B cell (primary cell): ENCODE results near the gene RHEBL1. TPM values are rescaled to one million over a fixed set of nuclear protein-coding genes. Genes with fewer than 3 reads are reported as not detected.

Experiments
- ATAC-seq: fragments of 200-7000 bp; cut with Tn5 transposase; one replicate; pipeline ENCODE4 v1.10.0; 2021; ENCODE audit warnings: low read depth, mild to moderate bottlenecking, moderate number of reproducible peaks, moderate library complexity
- CTCF ChIA-PET: fragments of 350-600 bp; sonication (Branson Sonifier 250); formaldehyde crosslinking; loops from one replicate; lab custom pipeline; 2021; ENCODE audit warnings: antibody characterized with exemption, inconsistent platforms; lab: Charles Lee
- POLR2A ChIA-PET: fragments of 350-600 bp; sonication (Branson Sonifier 250); formaldehyde crosslinking; loops from one replicate; lab custom pipeline; 2021; ENCODE audit warnings: antibody characterized with exemption; lab: Charles Lee
- DNase-seq: peaks from one replicate; pipeline ENCODE4 v3.0.0; 2013
- H2AFZ ChIP-seq: 2 replicates; pipeline ENCODE4 v1.6.1; 2012; ENCODE audit warnings: mild to moderate bottlenecking, low read depth, low read length; ENCODE audit not compliant: insufficient read depth, poor library complexity, severe bottlenecking
- H3K27ac ChIP-seq, 2 donors: 1 replicate in 1 of 2; 2 replicates in 1 of 2; pipeline ENCODE4 v1.5.1; 2012 to 2013; ENCODE audit warnings: low read length in 2 of 2, mild to moderate bottlenecking in 2 of 2, moderate library complexity in 1 of 2
- H3K27me3 ChIP-seq, 4 experiments: fragments of 200-600 bp in 1 of 4; sonication (generic) in 1 of 4; replicated peaks in 1 of 4; 1 replicate in 2 of 4; 2 replicates in 2 of 4; pipeline versions ENCODE4 v1.6.1 to v1.7.0; 2013 to 2016; ENCODE audit warnings: low read length in 3 of 4, mild to moderate bottlenecking in 2 of 4, mixed read lengths in 1 of 4, moderate library complexity in 1 of 4; ENCODE audit not compliant: insufficient read depth in 4 of 4, control insufficient read depth in 3 of 4; ENCODE audit errors: control extremely low read depth in 1 of 4
- H3K36me3 ChIP-seq, 2 experiments: replicated peaks in 1 of 2; 1 replicate in 1 of 2; 2 replicates in 1 of 2; pipeline versions ENCODE4 v1.6.1 to v1.7.1; 2013; ENCODE audit warnings: low read length in 1 of 2; ENCODE audit not compliant: insufficient read depth in 2 of 2, control insufficient read depth in 1 of 2; ENCODE audit errors: control extremely low read depth in 1 of 2, extremely low read depth in 1 of 2
- H3K4me1 ChIP-seq, 2 donors: fragments of 200-600 bp in 1 of 2; sonication (generic) in 1 of 2; 1 replicate in 1 of 2; 2 replicates in 1 of 2; pipeline versions ENCODE4 v1.5.1 to v1.6.1; 2013 to 2017; ENCODE audit warnings: low read length in 2 of 2; ENCODE audit not compliant: control insufficient read depth in 2 of 2, insufficient read depth in 2 of 2
- H3K4me2 ChIP-seq: replicated peaks from 2 replicates; pipeline ENCODE3; 2012; ENCODE audit warnings: mild to moderate bottlenecking, low read depth, low read length; ENCODE audit not compliant: poor library complexity, severe bottlenecking
- H3K4me3 ChIP-seq, 5 experiments: fragments of 200-600 bp in 1 of 5; sonication (generic) in 1 of 5; 1 replicate in 3 of 5; 2 replicates in 2 of 5; pipeline versions ENCODE4 v1.5.1 to v1.7.0; 2011 to 2016; ENCODE audit warnings: low read length in 4 of 5, mild to moderate bottlenecking in 4 of 5, low read depth in 2 of 5, control low read depth in 1 of 5, moderate library complexity in 1 of 5; ENCODE audit not compliant: insufficient read depth in 1 of 5; ENCODE audit errors: control extremely low read depth in 1 of 5, extremely low read depth in 1 of 5
- H3K79me2 ChIP-seq: fragments of 200-600 bp; sonication (generic); one replicate; pipeline ENCODE4 v1.6.0; 2016; ENCODE audit warnings: low read length; ENCODE audit not compliant: control insufficient read depth, insufficient read depth
- H3K9ac ChIP-seq: fragments of 200-600 bp; sonication (generic); 2 replicates; pipeline ENCODE4 v1.6.1; 2017; ENCODE audit warnings: mild to moderate bottlenecking, low read length, moderate library complexity
- H3K9me3 ChIP-seq, 3 donors: one replicate each; pipeline versions ENCODE4 v1.6.1 to v1.7.1; 2013; ENCODE audit warnings: low read length in 2 of 3; ENCODE audit not compliant: control insufficient read depth in 2 of 3, insufficient read depth in 1 of 3; ENCODE audit errors: control extremely low read depth in 1 of 3
- H4K20me1 ChIP-seq: 2 replicates; pipeline ENCODE4 v1.6.0; 2012; ENCODE audit warnings: mild to moderate bottlenecking, low read length; ENCODE audit not compliant: insufficient read depth, control insufficient read depth, poor library complexity, severe bottlenecking
- H3K27ac Mint-ChIP-seq: one replicate; pipeline ENCODE4 v1.8.0; 2021; ENCODE audit warnings: mixed read lengths
- H3K27me3 Mint-ChIP-seq: one replicate; pipeline ENCODE4 v1.8.0; 2021; ENCODE audit warnings: mixed read lengths
- H3K4me1 Mint-ChIP-seq: one replicate; pipeline ENCODE4 v1.8.0; 2021; ENCODE audit warnings: mixed read lengths
- H3K4me3 Mint-ChIP-seq: one replicate; pipeline ENCODE4 v1.8.0; 2021; ENCODE audit warnings: mixed read lengths
- H3K9me3 Mint-ChIP-seq: one replicate; pipeline ENCODE4 v1.8.0; 2022; ENCODE audit warnings: mixed read lengths; ENCODE audit not compliant: insufficient read depth
- EZH2 ChIP-seq: IDR thresholded peaks from 2 replicates; pipeline ENCODE4 v1.6.1; 2012; ENCODE audit warnings: borderline replicate concordance, low read depth, mild to moderate bottlenecking, moderate library complexity, low read length; ENCODE audit not compliant: insufficient read depth, poor library complexity, severe bottlenecking
- WGBS: methylation state at CpG from one replicate; pipeline ENCODE4 v1.1.5; 2013; ENCODE audit warnings: missing lambda C conversion rate; ENCODE audit not compliant: insufficient coverage; 5-methylcytosine and 5-hydroxymethylcytosine counted together
- intact Hi-C: fragments of 100-400 bp; cut with micrococcal nuclease; formaldehyde crosslinking; loops from one replicate; pipeline ENCODE4 v1.10.0; 2022
- polyA plus RNA-seq: library from polyadenylated mRNA; depleted of rRNA; stranded (reverse); fragments of >200 nt; gene quantifications from 2 replicates; pipeline ENCODE4 v1.2.3, GENCODE V29; 2012
- total RNA-seq, 2 donors: library from RNA; stranded (reverse); fragments of 120-200 nt in 1 of 2; gene quantifications; 1 replicate in 1 of 2; 2 replicates in 1 of 2; pipeline versions ENCODE4 v1.2.3 to v1.2.4, GENCODE V29; 2013 to 2022
- TF ChIP-seq, protein P1 (sequence below): fragments of 200-600 bp; IDR thresholded peaks from one replicate; pipeline ENCODE4 v1.8.0; 2022; ENCODE audit warnings: antibody characterized with exemption, mild to moderate bottlenecking

Gene RHEBL1
- total and polyA plus RNA-seq, 2 donors (not counting 1 experiment from before 2014, with no cell fraction given) = 3.0 to 6.1 TPM

- Histone ChIP-seq H3K79me2 (peaks cover 85% of the 10 kb centered on the region), H3K4me3 (no peak overlapping the region), H4K20me1 (peaks cover 83% of the 10 kb centered on the region), H3K27ac (no peak overlapping the region), H3K36me3 (peaks cover 0 to 86% of the 10 kb centered on the region in 2 experiments), H3K9ac (no peak overlapping the region), H3K4me1 (peaks cover 14 to 15% of the 10 kb centered on the region in 2 donors), H2AFZ (no peak overlapping the region), H3K27me3 (no peaks in the 10 kb centered on the region), H3K9me3 (no peaks in the 10 kb centered on the region), H3K4me2 (no peak overlapping the region)
- intact Hi-C loops = no loop called here
- no peaks in the 10 kb centered on the region for H3K9me3 Mint-ChIP-seq
- TF ChIP-seq, protein P1, sequence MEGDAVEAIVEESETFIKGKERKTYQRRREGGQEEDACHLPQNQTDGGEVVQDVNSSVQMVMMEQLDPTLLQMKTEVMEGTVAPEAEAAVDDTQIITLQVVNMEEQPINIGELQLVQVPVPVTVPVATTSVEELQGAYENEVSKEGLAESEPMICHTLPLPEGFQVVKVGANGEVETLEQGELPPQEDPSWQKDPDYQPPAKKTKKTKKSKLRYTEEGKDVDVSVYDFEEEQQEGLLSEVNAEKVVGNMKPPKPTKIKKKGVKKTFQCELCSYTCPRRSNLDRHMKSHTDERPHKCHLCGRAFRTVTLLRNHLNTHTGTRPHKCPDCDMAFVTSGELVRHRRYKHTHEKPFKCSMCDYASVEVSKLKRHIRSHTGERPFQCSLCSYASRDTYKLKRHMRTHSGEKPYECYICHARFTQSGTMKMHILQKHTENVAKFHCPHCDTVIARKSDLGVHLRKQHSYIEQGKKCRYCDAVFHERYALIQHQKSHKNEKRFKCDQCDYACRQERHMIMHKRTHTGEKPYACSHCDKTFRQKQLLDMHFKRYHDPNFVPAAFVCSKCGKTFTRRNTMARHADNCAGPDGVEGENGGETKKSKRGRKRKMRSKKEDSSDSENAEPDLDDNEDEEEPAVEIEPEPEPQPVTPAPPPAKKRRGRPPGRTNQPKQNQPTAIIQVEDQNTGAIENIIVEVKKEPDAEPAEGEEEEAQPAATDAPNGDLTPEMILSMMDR = no peak
- no peak for TF ChIP-seq EZH2
- ATAC-seq (no peak), DNase-seq (no peak)
- WGBS = 96% methylated on average over 15 of the region's 18 CpGs
- H3K4me1 Mint-ChIP-seq = peaks cover 19% of the 10 kb centered on the region
- ChIA-PET CTCF (no interaction called here), POLR2A (no interaction called here)
- no peaks in the 10 kb centered on the region for H3K27me3 Mint-ChIP-seq
- H3K27ac Mint-ChIP-seq = no peak overlapping the region
- no peak overlapping the region for H3K4me3 Mint-ChIP-seq
Observed at GRCh38 chr12:49051373-49051764, 18.4 kb downstream of the RHEBL1 start.

- H3K79me2 ChIP-seq = peaks cover 83% of the 10 kb centered on the region
- H3K27ac Mint-ChIP-seq = no peak overlapping the region
Observed at GRCh38 chr12:49050507-49051372, 19.0 kb downstream of the RHEBL1 start.

More at GRCh38 chr12:49050507-49051372, 19.0 kb downstream of the RHEBL1 start:
- ATAC-seq = no peak
- WGBS = 94% methylated on average over 10 of the region's 13 CpGs
- no peaks in the 10 kb centered on the region for H3K27me3 ChIP-seq
- H3K9me3 ChIP-seq = no peaks in the 10 kb centered on the region
- TF ChIP-seq, protein P1 = no peak
- TF ChIP-seq EZH2 = no peak
- H3K36me3 ChIP-seq = peaks cover 2 to 93% of the 10 kb centered on the region in 2 experiments
- no peak for DNase-seq
- ChIA-PET POLR2A (interaction anchor here (0.5 kb wide), 1 partner anchor 959 kb away, joined by 5 read pairs; no protein-coding TSS in a partner anchor), CTCF (interaction anchor here (0.9 kb wide), 2 partner anchors 14 to 19 kb away, joined by 3 read pairs; no protein-coding TSS in a partner anchor)
- H3K9ac ChIP-seq = no peak overlapping the region
- intact Hi-C loops = no loop called here
- H4K20me1 ChIP-seq = peaks cover 77% of the 10 kb centered on the region
- no peaks in the 10 kb centered on the region for H3K9me3 Mint-ChIP-seq
- no peak overlapping the region for H3K4me3 ChIP-seq
- H3K4me3 Mint-ChIP-seq = no peak overlapping the region
- peaks cover 8 to 9% of the 10 kb centered on the region in 2 donors for H3K4me1 ChIP-seq
- no peak overlapping the region for H3K27ac ChIP-seq
- H3K4me2 ChIP-seq = no peak overlapping the region
- no peak overlapping the region for H2AFZ ChIP-seq
- no peaks in the 10 kb centered on the region for H3K27me3 Mint-ChIP-seq
- peaks cover 13% of the 10 kb centered on the region for H3K4me1 Mint-ChIP-seq
